ENCODE data around the gene ARAF. TPM values are rescaled to one million over a fixed set of nuclear protein-coding genes. Genes with fewer than 3 reads are reported as not detected.
"Not testable (repeated sequence)": the region's sequence is repeated elsewhere in the genome, so short reads cannot be mapped to it uniquely, and the experiment has no call there.

The ARAF gene
- polyA plus RNA-seq, 4 donors, result 56.7 to 73.8 (median 65.1) TPM

DNA sequence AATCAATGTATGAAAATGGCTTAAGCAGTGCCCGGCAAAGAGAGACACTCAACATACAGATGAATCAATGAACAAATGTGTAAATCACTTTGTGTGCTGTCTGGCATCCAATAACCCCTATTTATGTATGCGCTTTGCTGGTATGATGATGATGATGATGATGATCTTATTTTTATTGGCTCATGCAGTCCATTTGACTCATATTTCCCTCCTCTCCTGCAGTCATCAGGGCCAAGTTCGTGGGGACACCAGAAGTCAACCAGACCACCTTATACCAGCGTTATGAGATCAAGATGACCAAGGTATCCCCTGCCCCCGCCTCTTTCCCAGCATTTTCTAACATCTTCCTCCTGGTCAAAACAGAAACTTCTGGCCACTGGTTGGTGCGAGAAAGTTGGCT is 23.7 kb downstream of the ARAF start:
- no peak for DNase-seq (ENCODE audit: low read depth in 4 of 4, low spot score in 2 of 4)

- DNase-seq (ENCODE audit: low read depth in 4 of 4, low spot score in 2 of 4), result no peak
Measured at GRCh38 chrX:47585273-47585672, 24.3 kb downstream of the ARAF start.

DNA sequence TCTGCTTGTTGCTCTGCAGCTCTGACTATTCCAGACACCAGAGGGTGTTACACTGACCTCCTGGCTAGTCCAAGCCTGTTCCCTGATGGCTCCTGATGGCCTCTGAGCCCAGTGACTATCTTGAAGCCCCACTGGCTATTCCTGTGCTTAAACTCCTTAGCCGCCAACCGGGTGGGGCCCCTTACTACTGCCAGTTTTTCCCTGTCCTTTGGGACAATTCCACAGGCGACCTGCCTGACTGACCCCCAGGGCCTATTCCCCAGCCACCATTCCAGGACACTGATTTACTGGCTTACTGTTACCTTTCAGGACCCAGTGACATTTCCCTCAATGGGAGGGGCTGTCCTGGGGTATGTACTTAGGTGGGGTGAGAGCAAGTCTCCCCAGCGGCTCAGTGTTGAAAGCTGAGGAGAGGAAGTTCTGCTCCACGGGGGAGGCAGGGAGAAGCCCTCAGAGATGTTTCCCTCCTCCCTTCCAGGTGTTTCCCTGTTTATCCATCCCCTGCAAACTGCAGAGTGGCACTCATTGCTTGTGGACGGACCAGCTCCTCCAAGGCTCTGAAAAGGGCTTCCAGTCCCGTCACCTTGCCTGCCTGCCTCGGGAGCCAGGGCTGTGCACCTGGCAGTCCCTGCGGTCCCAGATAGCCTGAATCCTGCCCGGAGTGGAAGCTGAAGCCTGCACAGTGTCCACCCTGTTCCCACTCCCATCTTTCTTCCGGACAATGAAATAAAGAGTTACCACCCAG is 25.2 kb downstream of the ARAF start:
- no peak for DNase-seq (ENCODE audit: low read depth in 4 of 4, low spot score in 2 of 4)

GRCh38 chrX:47587091-47587891 is 26.3 kb downstream of the ARAF start:
- no peak for DNase-seq (ENCODE audit: low read depth in 4 of 4, low spot score in 2 of 4)

DNA sequence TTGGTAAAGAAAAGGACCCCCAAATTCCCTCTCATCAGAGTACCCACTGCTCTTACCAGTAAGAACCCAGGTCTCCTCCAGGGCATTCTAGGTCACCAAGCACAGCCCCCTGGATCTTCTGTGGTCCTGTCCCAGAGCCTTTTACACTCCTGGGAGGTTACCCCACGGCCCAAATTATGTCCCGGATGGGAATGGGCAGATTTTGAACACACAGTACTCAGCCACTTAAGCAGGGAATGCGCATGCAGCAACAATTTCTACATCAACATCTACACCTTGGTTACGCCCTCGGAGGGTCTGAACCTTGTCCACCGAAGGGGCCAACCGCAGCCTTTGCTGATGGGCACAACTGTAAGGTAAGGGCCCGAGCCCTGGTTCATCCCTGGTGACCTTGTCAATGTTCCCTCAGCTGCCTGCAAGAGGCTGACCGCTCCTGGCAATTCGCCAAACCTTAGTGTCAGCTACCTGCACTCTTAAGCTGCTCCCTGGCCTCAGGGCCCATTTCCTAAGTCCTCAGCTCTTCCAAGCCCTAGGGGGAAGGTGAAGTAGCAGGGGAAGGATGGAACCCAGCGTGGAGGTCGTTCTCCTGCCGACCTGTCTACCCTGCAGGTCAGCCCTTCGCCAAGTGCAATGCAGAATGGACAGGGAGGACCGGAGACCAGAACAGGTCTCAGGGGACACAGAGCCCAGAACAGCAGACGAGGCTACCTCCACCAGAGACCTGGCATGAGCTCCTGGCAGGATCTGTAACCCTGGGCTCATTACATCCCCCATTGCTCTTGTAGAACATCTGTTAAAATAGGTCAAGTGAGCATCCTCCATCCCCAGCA is 27.1 kb downstream of the ARAF start:
- DNase-seq (ENCODE audit: low read depth in 4 of 4, low spot score in 2 of 4), result no peak

- no peak for DNase-seq (ENCODE audit: low read depth in 4 of 4, low spot score in 2 of 4)
Measured at GRCh38 chrX:47590984-47591383, 30.0 kb downstream of the ARAF start.

GRCh38 chrX:47593522-47593921 is 32.5 kb downstream of the ARAF start:
- DNase-seq (ENCODE audit: low read depth in 4 of 4, low spot score in 2 of 4), result no peak

DNA sequence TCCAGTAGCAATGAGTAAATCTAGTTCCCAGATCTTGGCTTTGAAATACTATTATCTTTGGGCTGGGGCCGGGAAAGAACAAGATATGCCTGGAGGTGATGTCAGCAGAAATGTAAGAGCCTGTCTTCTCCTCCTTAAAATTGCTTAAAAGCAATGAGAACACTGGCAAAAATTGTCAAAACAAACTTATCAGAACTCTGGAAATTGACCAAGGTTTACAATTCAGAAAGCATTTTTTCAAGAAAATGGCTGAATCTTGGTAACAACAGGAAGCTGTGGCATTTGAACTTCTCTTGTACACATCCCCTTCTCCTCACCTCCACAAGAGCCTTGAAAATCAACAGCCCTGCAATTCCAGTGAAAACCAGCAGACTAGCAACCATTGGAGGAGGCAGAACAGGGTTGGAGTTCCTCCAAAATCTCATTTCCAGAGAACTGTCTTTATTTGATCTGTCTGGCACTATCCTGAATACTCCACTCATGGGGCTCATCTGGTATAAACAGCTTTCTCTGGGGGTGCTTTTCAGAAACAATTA is 34.8 kb downstream of the ARAF start:
- DNase-seq (ENCODE audit: low read depth in 4 of 4, low spot score in 2 of 4), result no peak

GRCh38 chrX:47596256-47596655 is 35.3 kb downstream of the ARAF start:
- no peak for DNase-seq (ENCODE audit: low read depth in 4 of 4, low spot score in 2 of 4)

GRCh38 chrX:47597222-47597621 is 36.2 kb downstream of the ARAF start:
- DNase-seq (ENCODE audit: low read depth in 4 of 4, low spot score in 2 of 4), result no peak

DNA sequence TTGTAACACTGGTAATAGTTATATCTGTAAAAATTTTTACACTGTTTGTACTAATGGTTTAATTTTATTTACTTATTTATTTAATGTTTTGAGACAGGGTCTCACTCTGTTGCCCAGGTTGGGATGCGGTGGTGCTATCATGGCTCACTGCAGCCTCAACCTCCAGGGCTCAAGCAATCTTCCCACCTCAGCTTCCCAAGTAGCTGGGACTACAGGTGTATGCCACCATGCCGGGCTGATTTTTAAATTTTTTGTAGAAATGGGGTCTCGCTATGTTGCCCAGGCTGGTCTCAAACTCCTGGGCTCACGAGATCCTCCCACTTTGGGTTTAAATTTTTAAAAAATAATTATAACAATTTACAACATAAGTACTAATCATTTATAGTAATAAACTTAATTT is 42.1 kb downstream of the ARAF start:
- not testable (repeated sequence) for DNase-seq (ENCODE audit: low read depth in 4 of 4, low spot score in 2 of 4)

DNA sequence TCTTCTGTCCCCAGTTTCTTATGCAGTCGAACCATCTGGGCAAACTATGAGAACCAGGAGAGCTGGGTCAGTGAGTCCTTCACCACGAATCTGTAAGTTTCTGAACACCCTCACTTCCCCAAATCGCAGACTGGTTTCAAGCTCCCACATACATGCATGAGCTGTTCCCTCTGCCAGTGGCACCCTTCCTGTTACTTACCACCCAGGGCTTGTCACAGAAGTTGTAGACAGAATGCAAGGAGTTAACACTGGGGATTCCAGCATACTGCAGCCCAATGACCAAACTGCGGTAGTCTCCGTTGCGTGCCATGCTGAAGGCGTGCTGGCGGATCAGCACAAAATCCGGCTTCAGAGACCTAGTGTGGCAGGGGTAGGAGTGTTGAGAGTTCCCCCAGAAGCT is 44.0 kb downstream of the ARAF start:
- no peak for DNase-seq (ENCODE audit: low read depth in 4 of 4, low spot score in 2 of 4)

GRCh38 chrX:47607091-47607490 is 46.1 kb downstream of the ARAF start:
- DNase-seq (ENCODE audit: low read depth in 4 of 4, low spot score in 2 of 4), result no peak

DNA sequence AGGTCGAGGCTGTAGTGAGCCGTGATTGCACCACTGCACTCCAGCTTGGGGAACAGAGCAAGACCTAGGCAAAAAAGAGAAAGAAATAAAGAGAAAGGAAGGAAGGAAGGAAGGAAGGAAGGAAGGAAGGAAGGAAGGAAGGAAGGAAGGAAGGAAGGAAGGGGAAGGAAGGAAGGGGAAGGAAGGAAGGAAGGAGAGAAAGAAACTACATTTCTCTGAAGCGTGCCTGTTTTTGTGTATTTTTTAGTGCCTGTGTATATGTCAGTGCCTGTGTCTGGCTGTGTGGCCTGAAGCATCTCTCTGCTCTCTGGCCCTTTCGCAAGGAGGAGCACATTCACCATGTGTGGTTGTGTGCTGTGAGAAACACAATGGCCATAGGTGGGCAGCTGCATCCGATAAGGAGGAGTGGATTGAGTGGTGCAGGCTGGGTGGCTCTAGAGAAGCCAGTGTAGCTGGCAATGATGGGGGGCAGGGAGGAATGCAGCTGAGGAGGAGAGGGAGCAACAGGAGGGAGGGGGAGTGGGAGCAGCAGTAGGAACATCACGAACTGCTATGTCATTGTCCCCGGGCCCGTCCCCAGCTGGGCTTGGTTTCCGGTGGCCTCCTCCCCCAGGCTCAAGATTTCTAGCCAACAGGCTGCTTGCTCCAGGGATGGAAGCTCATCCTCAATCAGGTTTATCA is 47.3 kb downstream of the ARAF start:
- DNase-seq (ENCODE audit: low read depth in 4 of 4, low spot score in 2 of 4), result peak in 1 of 4 donors; percentile 4

GRCh38 chrX:47610511-47610910 is 49.5 kb downstream of the ARAF start:
- no peak for DNase-seq (ENCODE audit: low read depth in 4 of 4, low spot score in 2 of 4)

GRCh38 chrX:47611489-47611888 is 50.5 kb downstream of the ARAF start:
- DNase-seq (ENCODE audit: low read depth in 4 of 4, low spot score in 2 of 4), result no peak

- no peak for DNase-seq (ENCODE audit: low read depth in 4 of 4, low spot score in 2 of 4)
Measured at GRCh38 chrX:47611926-47612325, 50.9 kb downstream of the ARAF start.

- no peak for DNase-seq (ENCODE audit: low read depth in 4 of 4, low spot score in 2 of 4)
Measured at GRCh38 chrX:47612418-47612817, 51.4 kb downstream of the ARAF start.

- DNase-seq (ENCODE audit: low read depth in 4 of 4, low spot score in 2 of 4), result no peak
Measured at GRCh38 chrX:47613082-47613481, 52.1 kb downstream of the ARAF start.

DNA sequence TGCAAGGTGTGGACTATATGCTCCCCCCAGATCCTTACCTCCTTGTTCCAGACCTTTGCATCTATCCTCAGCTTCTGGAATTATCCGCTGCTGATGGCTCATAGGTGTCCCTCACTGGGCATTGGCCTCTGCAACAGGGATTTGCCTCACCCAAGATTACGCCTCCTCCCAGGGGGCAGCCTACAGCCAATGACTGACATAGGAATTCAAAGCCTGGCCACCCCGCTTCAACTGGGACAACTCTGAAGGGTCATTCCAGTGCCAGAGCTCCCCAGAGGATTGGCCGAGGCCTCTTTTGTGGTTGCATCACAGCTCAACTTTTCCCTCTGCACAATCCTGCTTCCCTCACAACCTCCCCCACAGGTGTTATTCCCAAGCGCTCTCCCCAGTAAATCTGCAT is 53.6 kb downstream of the ARAF start:
- DNase-seq (ENCODE audit: low read depth in 4 of 4, low spot score in 2 of 4), result no peak
